ENCODE data around the gene PFDN4.

DNA sequence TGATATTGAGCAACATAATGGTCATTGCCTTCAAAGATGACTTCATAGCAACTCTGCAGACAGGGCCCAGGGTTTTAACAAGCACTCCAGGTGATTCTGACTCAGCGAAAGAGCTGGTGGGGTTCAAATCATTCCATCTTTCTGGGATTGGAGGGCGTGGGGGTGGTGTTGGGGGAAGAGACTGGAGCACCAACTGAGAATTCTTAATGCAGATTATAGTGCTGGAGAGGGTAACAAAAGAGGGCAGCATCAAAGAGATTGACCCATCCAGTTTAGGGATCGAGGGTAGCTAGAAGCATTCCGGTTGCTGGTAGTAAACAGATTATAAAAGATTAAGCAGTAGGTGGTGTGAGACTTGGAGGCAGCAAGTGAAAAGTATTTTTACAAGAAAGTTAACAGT is 15.9 kb downstream of the PFDN4 start:
- TF ChIP-seq, protein P1, sequence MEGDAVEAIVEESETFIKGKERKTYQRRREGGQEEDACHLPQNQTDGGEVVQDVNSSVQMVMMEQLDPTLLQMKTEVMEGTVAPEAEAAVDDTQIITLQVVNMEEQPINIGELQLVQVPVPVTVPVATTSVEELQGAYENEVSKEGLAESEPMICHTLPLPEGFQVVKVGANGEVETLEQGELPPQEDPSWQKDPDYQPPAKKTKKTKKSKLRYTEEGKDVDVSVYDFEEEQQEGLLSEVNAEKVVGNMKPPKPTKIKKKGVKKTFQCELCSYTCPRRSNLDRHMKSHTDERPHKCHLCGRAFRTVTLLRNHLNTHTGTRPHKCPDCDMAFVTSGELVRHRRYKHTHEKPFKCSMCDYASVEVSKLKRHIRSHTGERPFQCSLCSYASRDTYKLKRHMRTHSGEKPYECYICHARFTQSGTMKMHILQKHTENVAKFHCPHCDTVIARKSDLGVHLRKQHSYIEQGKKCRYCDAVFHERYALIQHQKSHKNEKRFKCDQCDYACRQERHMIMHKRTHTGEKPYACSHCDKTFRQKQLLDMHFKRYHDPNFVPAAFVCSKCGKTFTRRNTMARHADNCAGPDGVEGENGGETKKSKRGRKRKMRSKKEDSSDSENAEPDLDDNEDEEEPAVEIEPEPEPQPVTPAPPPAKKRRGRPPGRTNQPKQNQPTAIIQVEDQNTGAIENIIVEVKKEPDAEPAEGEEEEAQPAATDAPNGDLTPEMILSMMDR (IDR thresholded peaks at IDR 0.05; ENCODE audit: low read depth, low read length), result no peak
- TF ChIP-seq, protein P2, sequence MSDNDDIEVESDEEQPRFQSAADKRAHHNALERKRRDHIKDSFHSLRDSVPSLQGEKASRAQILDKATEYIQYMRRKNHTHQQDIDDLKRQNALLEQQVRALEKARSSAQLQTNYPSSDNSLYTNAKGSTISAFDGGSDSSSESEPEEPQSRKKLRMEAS (IDR thresholded peaks at IDR 0.05; ENCODE audit: low read depth, low read length), result no peak
- TF ChIP-seq POLR2A (IDR thresholded peaks at IDR 0.05; ENCODE audit: extremely low read depth, insufficient read length), result no peak
- TF ChIP-seq MYC (IDR thresholded peaks at IDR 0.05; ENCODE audit: low read depth, low read length), result no peak

Measured in NB4 (cell line).